ENCODE data around the gene B4GALT2. TPM values are rescaled to one million over a fixed set of nuclear protein-coding genes. Genes with fewer than 3 reads are reported as not detected.

B4GALT2 gene
- total RNA-seq, 4 donors from 2014 or later, result 45.3 to 94.5 (median 77.5) TPM

GRCh38 chr1:43969746-43970466 lies 9.1 kb upstream of the B4GALT2 start, which contains the start of gene DPH2:
Gene DPH2, plus strand, starts transcription at chr1:43970010. Its CDS starts 166 bp downstream, at chr1:43970176.
- Histone ChIP-seq H3K4me3 (peak within 1 kb of the TSS; percentile 79 to 95 (median 82)), H3K27ac (replicated peaks in 1 of 4) (peak within 1 kb of the TSS; percentile 46 to 69 (median 62)), H3K27me3 (no peaks in the 10 kb centered on the region), H3K9me3 (no peaks in the 10 kb centered on the region), H3K36me3 (peaks cover 4 to 50% (median 43%) of the 10 kb centered on the region in 4 donors), H3K4me1 (peaks cover 21 to 34% (median 31%) of the 10 kb centered on the region in 4 donors)
- DNase-seq (ENCODE audit: extremely low spot score), result peak; percentile 99
- TF ChIP-seq POLR2A (IDR thresholded peaks at IDR 0.05; ENCODE audit: low read depth) (no peak), POLR2AphosphoS5 (IDR thresholded peaks at IDR 0.05) (peak; percentile 21 to 70), EP300 (IDR thresholded peaks at IDR 0.05) (no peak), CTCF (IDR thresholded peaks at IDR 0.05) (peak; percentile 10 to 24 (median 22))
- intact Hi-C loops (cut with DNase I), result no loop called here
- WGBS, result 0% methylated on average over 39 of the region's 47 CpGs

- DNase-seq (ENCODE audit: extremely low spot score), result no peak
- 57% methylated on average over 5 of the region's 5 CpGs for WGBS
- Histone ChIP-seq H3K27me3 (no peaks in the 10 kb centered on the region), H3K4me3 (peak overlapping the region; percentile 79 to 95 (median 82)), H3K4me1 (peaks cover 22 to 37% (median 33%) of the 10 kb centered on the region in 4 donors), H3K27ac (replicated peaks in 1 of 4) (peak overlapping the region in 2 of 4 donors; percentile 65 to 69), H3K36me3 (peaks cover 4 to 47% (median 42%) of the 10 kb centered on the region in 4 donors), H3K9me3 (no peaks in the 10 kb centered on the region)
- intact Hi-C loops (cut with DNase I), result no loop called here
- no peak for TF ChIP-seq EP300 (IDR thresholded peaks at IDR 0.05)
- no peak for TF ChIP-seq POLR2AphosphoS5 (IDR thresholded peaks at IDR 0.05)
- no peak for TF ChIP-seq CTCF (IDR thresholded peaks at IDR 0.05)
- no peak for TF ChIP-seq POLR2A (IDR thresholded peaks at IDR 0.05; ENCODE audit: low read depth)
Observed at GRCh38 chr1:43970502-43970901, 8.5 kb upstream of the B4GALT2 start.

- no peak for DNase-seq (ENCODE audit: extremely low spot score)
- Histone ChIP-seq H3K4me3 (peak overlapping the region; percentile 79 to 95 (median 82)), H3K27ac (replicated peaks in 1 of 4) (no peak overlapping the region), H3K36me3 (peaks cover 4 to 43% (median 39%) of the 10 kb centered on the region in 4 donors), H3K27me3 (no peaks in the 10 kb centered on the region), H3K4me1 (peaks cover 26 to 41% (median 37%) of the 10 kb centered on the region in 4 donors), H3K9me3 (no peaks in the 10 kb centered on the region)
- WGBS, result 88% methylated on average over 9 of the region's 9 CpGs
- intact Hi-C loops (cut with DNase I), result no loop called here
- TF ChIP-seq EP300 (IDR thresholded peaks at IDR 0.05), result no peak
- TF ChIP-seq POLR2A (IDR thresholded peaks at IDR 0.05; ENCODE audit: low read depth), result no peak
- TF ChIP-seq CTCF (IDR thresholded peaks at IDR 0.05), result no peak
- TF ChIP-seq POLR2AphosphoS5 (IDR thresholded peaks at IDR 0.05), result no peak
Observed at GRCh38 chr1:43970911-43971310, 8.1 kb upstream of the B4GALT2 start.

- WGBS, result 92% methylated on average over 14 of the region's 17 CpGs
- no peaks in the 10 kb centered on the region for H3K9me3 ChIP-seq
- intact Hi-C loops (cut with DNase I), result no loop called here
- no peak overlapping the region for H3K27ac ChIP-seq (replicated peaks in 1 of 4)
- TF ChIP-seq EP300 (IDR thresholded peaks at IDR 0.05), result no peak
- TF ChIP-seq CTCF (IDR thresholded peaks at IDR 0.05), result no peak
- no peak for TF ChIP-seq POLR2A (IDR thresholded peaks at IDR 0.05; ENCODE audit: low read depth)
- TF ChIP-seq POLR2AphosphoS5 (IDR thresholded peaks at IDR 0.05), result no peak
- H3K4me3 ChIP-seq, result no peak overlapping the region
- H3K4me1 ChIP-seq, result peaks cover 32 to 46% (median 43%) of the 10 kb centered on the region in 4 donors
- H3K27me3 ChIP-seq, result no peaks in the 10 kb centered on the region
- no peak for DNase-seq (ENCODE audit: extremely low spot score)
- peaks cover 6 to 43% (median 39%) of the 10 kb centered on the region in 4 donors for H3K36me3 ChIP-seq
Observed at GRCh38 chr1:43971336-43971980, 7.6 kb upstream of the B4GALT2 start.
